ENCODE measurements around the gene ACTN3.

The ACTN3 gene

DNA sequence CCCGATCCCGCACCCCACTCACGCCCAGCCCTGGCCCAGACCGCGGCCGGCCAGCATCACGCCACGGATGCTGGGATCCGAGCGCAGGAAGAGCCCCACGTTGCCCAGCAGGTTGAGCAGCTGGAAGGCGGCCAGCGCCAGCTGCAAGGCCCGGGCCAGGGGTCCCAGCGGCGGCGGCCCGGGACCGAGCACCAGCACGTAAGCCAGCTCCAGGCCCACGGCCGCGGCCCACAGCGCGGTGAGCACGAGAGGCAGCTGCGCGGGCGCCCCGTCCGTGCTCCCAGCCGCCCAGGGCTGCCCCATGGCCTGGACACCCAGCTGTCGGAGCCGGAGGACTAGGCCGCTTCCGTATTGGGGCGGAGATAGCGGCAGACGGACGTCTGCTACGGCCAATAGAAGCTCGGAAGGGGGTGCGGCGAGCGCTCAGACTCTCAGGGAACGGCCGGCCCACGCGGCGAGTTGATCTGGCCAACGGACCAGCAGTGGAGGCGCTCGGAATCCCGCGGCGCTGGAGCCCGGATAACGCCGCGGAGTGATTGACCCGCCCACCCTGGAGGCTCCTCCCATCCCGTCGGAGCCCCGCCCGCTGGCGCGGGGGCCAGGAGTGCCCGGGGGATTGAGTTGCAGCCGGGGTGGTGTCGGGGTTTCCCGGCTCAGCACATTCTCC is 869 bp upstream of the ACTN3 start, which contains the start of gene ZDHHC24:
Gene ZDHHC24 (minus strand): TSS at position 348 of the 667 bp plus-strand sequence. CDS start 45 bp downstream, at position 303.
- peak; percentile 96 for DNase-seq

DNA sequence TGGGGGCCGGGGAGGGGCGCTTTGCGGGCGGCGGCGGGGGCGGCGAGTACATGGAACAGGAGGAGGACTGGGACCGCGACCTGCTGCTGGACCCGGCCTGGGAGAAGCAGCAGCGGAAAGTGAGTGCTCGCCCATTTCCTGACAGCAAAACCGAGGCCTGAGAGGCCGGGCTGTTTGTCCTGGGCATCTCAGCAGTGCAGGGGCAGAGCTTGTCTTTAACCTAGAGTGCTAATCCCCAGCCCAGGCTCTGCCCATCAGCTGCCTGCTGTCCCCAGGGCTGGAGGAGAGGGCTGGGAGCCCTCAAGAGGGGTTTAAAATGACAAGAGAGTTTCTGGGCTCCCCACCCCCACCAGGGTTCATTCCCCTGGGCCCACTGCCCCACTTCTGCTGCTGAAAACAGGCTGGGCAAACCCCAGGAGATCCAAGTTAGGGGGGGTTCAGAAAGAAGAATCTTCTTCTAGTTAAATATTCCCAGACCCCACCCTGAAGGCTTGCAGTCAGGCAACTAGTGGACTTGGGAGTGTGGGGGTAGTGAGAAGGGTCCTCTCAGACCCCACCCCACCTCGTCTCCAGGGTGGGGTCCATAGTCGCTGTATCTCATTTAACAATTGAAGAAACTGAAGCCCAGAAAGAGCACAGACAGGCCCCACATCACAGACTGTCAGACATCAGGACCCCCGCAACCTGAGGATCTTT is 411 bp downstream of the ACTN3 start:
- DNase-seq: no peak

DNA sequence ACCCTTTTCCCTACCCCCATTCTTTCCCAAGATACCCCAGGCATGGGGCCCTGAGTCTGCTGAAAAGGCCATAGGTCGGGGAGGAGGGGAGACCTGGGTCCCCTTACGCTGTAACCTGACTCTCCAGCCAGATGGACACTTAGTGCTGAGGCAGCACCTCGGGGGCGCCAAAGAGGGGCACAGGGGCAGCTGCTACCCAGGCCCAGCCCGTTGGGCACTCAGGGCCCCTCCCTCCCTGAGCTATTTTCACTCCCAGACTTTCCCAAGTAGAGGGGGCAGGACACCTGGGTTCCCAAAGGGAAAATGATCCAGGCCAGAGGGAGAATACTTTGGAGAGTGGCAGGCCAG is 933 bp downstream of the ACTN3 start:
- DNase-seq: peak; percentile 50

DNA sequence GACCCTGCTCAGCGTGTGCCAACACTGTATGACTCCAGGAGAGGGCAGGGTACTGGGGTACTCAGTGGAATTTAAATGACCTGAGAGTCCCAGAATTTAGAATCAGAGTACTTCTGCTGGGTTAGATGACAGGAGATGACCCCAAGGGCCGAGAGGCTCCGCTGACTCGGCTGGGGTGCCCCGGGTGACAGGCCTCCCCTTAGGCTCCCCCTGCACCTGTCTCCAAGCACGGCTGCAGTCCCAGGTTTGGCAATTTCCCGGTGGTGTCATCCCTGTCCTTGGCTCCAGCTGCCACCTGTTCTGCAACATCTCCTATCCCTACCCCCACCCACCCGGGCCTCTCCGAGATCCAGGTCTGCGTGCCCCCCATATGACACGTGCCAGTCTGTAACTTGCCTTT is 1.3 kb downstream of the ACTN3 start:
- DNase-seq: peak; percentile 55

DNA sequence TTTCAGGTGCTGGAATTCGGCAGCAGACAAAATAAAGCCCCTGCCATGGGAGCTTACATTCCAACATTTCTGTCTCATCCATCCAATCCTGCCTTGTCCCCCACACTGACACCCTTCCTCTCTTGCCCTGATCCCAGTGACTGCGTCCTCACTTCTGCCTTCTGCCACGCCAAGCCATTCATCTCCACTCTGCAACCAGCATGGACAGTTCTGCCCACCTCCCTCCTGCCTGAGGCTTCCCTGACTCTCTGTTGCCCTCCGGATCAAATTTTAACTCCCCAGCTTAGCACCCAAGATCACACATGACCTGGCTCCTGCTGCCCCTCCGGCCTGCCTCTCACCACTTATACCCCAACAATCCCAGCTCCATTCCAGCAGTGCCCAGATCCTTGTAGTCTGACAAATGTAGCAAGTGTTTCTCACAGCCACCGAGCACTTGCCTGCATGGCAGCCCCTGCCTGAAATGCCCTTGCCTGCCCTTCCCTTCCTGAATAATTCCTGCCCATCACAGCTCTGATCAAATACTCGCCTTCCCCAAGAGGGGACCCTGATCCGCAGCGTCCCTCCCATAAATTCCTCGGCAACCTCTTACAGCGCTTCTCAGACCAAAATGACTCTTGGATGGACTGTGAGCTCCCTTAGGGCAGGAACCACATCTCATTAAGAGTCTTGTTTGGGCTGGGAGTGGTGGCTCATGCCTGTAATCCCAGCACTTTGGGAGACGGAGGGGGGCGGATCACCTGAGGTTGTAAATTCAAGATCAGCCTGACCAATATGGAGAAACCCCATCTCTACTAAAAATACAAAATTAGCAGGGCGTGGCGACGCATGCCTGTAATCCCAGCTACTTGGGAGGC is 2.3 kb downstream of the ACTN3 start:
- DNase-seq: no peak

DNA sequence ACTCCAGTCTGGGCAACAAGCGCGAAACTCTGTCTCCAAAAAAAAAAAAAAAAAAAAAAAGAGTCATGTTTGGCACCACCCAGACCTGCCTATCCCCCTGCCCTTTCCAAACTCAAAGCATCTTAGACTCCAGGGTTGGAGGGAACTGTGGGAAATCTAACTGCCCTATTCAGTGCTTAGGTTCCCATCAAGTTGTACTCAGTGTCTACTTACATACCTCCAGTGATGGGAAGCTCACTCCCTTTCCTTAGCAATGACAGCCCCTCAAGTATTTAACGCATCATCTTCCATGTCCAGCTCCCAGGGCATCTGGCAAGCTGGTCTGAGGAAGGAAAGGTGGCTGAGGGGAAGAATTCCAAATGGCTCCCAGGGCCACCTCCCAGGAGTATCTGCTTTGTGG is 3.0 kb downstream of the ACTN3 start:
- DNase-seq: no peak

DNA sequence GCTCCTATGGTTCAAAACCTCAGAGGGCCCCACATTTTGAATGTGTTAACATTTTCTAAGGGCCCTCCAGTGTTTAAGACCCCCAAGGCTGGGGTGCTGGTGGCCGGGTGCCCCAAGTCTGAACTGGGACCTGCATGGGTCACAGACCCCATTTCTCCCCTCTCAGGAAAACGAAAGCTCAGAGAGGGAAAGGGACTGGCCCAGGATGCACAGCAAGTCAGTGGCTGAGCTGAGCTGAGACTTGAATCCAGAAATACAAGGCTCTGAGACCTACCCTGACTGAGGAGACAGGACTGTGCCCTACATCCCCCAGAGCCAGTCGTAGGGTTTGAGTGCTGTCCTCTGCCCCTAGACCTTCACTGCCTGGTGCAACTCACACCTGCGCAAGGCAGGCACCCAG is 4.2 kb downstream of the ACTN3 start:
- no peak for DNase-seq

DNA sequence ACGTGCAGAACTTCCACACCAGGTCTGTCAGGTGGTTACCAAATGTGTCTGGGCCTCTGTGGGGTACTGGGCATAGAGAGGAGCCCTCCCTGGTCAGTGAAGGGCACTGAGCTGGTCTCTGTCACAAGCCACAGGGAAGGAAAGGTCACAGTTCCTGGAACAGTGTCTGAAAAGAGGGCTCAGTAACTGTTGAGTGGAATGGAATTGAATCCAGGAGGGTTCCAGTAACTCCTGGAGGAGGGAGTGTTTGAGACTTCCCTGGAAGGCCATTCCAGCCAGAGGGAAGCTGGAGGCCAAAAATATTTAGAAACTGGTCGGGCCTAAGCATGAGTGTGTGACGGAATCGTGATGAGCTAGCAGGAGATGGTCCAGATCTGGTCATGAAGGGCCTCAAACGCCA is 7.9 kb downstream of the ACTN3 start:
- no peak for DNase-seq

DNA sequence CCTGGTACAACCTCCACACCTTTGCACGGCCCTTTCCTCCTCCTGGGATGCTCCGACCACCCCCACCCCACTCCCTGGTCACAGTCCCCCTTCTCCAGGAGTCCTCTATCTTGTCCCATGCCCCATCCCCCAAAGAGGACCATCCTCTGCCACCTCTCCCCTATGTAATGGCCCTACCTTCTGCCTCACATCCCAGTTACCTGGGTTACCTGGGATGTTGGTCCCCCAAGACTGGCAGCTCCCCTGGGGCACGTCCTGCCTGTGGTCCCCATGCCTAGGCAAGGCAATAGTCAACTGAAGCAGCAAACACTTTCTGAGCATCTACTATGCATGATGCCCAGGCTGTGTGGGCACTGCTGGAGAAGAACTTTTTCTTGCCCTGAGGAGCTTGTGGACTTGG is 8.7 kb downstream of the ACTN3 start:
- DNase-seq: no peak

DNA sequence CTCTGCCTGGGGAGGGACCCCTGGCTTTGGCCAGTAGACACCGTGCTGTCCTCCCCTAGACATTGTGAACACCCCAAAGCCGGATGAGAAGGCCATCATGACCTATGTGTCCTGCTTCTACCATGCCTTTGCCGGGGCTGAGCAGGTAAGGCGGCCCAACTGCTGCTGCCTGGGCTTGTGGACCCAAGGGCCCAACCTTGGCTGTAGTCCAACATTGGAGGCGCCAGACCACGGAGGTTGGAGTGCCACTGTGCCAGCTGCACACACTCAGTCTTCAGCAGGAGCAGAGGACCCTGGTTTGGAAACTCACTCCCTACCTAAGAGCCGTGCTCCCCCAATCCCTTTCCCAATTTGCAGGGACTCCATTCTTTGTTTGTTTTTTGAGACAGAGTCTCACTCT is 9.4 kb downstream of the ACTN3 start:
- no peak for DNase-seq

DNA sequence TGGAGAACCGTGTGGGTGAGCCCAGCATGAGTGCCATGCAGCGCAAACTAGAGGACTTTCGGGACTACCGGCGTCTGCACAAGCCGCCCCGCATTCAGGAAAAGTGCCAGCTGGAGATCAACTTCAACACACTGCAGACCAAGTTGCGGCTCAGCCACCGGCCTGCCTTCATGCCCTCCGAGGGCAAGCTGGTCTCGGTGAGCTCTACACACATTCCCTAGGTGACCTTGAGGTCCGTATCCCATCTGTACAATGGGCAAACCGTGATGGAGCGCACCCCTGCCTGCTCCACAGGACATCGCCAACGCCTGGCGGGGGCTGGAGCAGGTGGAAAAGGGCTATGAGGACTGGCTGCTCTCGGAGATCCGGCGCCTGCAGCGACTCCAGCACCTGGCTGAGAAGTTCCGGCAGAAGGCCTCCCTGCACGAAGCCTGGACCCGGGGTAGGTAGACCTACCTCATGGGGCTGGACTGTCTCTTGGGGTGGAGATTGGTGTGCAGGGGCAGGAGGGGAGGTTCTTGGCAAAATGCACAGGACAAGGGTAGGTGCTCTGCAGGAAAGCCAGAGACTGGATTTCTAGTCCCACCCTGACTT is 11.1 kb downstream of the ACTN3 start:
- no peak for DNase-seq

DNA sequence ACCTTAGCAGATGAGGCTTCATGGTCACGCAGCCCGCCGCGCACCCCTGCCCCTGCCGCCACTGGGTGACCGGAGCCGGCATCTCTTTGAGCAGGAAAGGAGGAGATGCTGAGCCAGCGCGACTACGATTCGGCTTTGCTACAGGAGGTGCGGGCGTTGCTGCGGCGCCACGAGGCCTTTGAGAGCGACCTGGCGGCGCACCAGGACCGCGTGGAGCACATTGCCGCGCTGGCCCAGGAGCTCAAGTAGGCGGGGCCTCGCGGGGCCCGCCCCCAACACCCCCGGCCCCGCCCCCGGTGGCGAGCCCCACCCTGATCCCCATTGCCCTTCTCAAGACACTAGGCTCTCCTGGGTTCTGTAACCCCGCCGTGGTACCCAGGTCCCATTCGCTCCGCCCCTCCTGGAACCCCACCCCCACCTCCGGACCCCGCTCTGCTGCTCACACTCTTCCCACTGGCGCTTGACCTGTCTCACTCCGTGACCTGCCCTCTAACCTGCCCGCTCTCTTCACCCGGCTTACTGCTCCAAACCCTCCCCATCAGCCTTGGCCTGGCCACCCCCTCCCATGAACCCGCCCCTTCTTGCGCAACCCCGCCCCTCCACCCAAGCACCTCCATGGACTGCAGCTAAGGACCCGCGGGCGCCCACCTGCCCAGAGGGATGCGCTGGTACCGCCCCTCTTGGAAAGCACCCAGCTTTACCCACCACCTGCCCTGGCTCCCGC is 12.6 kb downstream of the ACTN3 start:
- DNase-seq: no peak

DNA sequence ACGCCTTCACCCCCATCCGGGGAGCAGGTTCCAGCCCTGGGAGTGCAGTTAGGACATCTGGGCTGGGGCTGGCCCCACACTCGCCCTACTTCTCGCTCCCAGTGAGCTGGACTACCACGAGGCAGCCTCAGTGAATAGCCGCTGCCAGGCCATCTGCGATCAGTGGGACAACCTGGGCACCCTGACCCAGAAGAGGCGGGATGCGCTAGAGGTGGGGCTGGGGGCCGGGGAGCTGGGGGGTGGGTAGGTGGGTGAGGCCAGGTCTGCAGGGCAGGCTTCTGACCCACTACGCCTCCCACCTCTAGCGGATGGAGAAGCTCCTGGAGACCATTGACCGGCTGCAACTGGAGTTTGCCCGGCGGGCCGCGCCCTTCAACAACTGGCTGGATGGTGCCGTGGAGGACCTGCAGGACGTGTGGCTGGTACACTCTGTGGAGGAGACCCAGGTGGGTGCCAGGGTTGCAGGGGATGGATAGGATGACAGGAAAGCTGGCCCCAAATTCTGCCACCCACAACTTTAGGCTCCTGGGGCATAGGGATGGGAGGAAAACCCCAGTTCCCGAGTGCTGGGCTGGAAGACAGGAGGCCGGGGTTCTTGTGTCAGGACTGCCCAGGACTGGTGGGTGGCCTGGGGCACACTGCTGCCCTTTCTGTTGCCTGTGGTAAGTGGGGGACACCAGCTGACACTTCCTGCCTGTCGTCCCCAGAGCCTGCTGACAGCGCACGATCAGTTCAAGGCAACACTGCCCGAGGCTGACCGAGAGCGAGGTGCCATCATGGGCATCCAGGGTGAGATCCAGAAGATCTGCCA is 13.4 kb downstream of the ACTN3 start:
- no peak for DNase-seq

DNA sequence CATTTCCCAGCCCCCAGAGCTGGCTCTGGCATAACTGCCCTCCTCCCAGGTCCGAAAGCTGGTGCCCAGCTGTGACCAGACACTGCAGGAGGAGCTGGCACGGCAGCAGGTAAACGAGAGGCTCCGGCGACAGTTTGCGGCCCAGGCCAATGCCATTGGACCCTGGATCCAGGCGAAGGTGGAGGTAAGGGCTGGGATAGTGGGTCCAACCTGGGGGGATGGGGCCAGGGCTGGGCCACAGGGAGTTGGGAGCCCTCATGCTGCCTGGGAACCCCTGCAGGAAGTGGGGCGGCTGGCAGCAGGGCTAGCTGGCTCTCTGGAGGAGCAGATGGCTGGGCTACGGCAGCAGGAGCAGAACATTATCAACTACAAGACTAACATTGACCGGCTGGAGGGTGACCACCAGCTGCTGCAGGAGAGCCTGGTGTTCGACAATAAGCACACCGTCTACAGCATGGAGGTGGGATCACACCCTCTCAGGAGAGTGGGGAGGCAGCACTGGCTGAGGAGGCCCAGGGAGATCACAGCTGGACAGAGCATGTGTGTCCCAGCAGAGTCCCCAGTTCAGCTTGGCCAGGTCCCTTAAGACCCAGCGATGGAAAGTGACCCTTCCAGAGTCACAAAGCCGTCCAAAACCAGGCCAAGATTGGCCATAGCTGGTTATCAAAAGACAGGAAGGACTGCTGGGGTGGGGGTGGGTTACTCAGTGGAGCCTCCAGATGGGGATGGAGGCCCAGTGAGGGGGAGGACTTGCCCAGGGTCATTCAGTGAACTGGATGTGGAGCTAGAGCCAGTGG is 14.7 kb downstream of the ACTN3 start:
- no peak for DNase-seq

DNA sequence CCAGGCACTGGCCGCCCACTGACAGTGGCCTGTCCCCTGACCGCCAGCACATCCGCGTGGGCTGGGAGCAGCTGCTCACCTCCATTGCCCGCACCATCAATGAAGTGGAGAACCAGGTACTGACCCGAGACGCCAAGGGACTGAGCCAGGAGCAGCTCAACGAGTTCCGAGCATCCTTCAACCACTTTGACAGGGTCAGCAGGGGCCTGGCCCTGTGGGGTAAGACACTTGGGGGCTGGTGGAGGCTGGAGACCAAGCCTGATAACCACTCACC is 15.2 kb downstream of the ACTN3 start:
- DNase-seq: no peak

DNA sequence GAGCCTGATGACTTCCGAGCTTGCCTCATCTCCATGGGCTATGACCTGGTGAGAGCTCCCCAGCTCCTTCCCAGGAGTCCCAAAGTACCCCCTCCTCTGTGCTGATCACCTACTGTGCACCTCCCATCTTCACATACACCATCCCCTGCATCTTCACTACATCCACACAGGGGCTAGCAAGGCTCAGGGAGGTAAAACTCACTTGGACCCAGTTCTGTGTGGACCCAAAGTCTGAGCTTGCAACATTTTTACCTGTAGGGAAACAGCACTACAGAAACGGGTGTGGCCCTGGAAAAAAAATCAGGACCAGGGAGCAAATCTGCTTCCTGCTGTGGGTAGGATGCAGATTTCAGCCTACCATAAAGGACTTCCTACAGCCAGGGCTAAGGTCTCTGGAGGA is 15.6 kb downstream of the ACTN3 start:
- DNase-seq: no peak

DNA sequence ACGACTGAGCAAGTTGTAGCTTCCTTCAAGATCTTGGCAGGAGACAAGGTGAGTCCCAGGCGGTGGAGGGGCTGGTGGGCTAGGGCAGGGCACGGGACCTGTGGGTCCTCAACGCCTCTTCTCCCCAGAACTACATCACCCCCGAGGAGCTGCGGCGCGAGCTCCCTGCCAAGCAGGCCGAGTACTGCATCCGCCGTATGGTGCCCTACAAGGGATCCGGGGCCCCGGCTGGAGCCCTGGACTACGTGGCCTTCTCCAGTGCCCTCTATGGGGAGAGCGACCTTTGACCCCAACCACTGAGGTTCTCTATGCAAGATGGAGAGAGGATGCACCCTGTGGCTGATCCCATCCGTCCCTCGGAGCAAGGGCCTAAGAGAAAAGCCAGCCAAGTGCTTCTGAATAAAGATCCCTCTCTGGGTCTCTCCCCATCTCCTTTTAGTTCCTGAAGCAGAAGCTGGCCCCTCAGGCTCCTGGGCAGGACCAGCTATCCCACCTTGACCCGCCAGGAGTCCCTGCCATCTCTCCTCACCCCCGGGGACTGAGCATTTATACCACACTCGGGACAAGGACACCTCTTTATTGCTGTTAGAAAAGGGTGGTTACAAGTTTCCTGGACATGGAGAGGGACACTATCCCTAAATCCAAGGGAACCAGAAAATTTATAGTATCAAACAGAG is 16.3 kb downstream of the ACTN3 start:
- DNase-seq: no peak

DNA sequence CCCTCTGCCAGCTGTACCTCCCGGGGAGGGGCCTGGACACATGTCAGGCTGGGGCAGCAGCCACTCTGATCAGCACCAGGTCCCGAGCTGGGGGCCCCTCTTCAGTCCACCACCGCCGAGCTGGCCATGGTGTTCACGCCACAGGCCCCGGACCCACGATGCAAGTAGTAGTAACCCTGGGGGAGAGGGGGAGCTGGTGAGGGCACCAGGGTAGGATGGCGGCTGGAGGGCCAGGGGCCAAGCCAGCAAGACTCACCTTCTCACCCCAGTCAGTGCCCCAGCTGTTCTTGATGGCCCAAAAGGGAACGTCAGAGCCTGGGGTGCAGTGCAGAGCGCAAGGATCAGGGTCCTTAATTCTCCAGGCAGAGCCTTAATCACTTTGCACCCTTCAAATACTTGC is 17.1 kb downstream of the ACTN3 start:
- no peak for DNase-seq

DNA sequence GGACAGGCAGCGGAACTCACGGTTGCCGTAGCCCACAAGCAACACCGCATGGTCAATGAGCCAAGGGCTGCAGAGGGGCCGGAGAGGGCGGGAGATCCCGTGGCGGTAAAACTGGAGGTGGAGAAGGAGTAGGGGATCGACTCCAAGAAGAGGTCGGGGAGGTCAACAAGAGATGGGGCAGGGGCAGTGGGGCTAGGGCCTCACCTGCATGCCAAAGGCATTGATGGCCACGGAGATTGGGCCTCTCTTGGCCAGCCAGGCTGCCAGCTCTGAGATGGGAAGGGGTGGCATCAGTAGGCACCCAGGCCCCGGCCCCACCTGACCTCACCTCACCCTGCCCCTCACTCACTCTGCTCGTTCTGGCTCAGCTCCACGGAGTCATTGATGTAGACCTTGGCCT is 17.8 kb downstream of the ACTN3 start:
- DNase-seq: no peak

DNA sequence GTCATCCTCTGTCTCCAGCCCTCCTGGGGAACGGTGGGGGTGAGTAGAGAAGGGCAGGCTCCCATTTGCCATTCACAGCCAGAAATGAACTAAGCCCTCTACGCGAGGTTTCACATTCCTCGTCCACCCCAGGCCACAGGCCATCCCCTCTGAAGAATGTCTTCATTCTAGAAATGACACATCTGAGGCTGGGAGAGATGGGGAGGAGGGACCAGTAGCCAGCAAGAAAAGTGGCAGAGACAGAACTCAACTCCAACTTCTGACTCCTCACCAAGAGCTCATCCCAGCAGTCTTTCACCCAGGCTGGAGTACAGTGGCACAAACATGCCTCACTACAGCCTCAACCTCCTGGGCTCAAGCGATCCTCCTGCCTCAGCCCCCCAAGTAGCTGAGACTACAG is 18.3 kb downstream of the ACTN3 start:
- no peak for DNase-seq

DNA sequence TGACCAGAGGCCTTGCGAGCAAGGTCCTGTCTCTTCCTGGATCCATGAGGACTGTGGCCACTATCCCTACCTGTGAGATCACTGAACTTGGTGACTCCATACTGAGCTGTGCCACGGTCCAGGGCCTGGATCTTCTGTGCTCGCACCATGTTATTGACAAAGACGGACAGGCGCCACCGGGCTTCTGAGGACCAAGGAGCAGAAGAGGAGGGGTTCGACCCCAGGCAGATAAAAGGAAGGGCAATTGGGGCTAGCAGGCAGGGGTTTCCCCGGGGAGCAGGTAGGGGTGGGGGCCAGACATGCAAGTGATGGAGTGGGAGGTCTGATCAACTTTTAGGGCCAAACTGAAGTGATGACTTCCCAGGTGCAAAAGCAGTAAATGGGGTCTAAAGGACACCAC is 19.5 kb downstream of the ACTN3 start:
- DNase-seq: no peak

Measured in femur (tissue), 1 donor.